GM10266 (cell line): ENCODE data around the gene C1QTNF3.

ENCODE experiments used
- DNase-seq: peaks from one replicate; pipeline ENCODE4 v3.0.0; 2012; ENCODE audit errors: extremely low spot score
- CTCF ChIP-seq: IDR thresholded peaks from 2 replicates; pipeline ENCODE4 v1.5.1; 2012; ENCODE audit warnings: mild to moderate bottlenecking, low read depth; ENCODE audit not compliant: control insufficient read depth, insufficient read depth; ENCODE audit errors: missing control alignments

The C1QTNF3 gene

GRCh38 chr5:34053571-34054399, 10.8 kb upstream of the C1QTNF3 start:
- DNase-seq = no peak
- TF ChIP-seq CTCF = no peak

- DNase-seq = no peak
- no peak for TF ChIP-seq CTCF
Measured at GRCh38 chr5:34053133-34053532, 10.1 kb upstream of the C1QTNF3 start.

GRCh38 chr5:34051374-34051980, 8.5 kb upstream of the C1QTNF3 start:
- no peak for DNase-seq
- TF ChIP-seq CTCF = no peak

- no peak for TF ChIP-seq CTCF
- DNase-seq = no peak
Measured at GRCh38 chr5:34047774-34048572, 5.0 kb upstream of the C1QTNF3 start.

- DNase-seq = no peak
- TF ChIP-seq CTCF = no peak
Measured at GRCh38 chr5:34047143-34047542, 4.1 kb upstream of the C1QTNF3 start.

GRCh38 chr5:34045996-34046395, 3.0 kb upstream of the C1QTNF3 start:
- no peak for DNase-seq
- no peak for TF ChIP-seq CTCF
